Hematopoietic multipotent progenitor cell treated with erythropoietin and hydrocortisone succinate and interleukin-3 and kit ligand, for 15 days (in vitro differentiated cells): ENCODE measurements around the gene GADD45B.
"Not testable (repeated sequence)": the region's sequence is repeated elsewhere in the genome, so short reads cannot be mapped to it uniquely, and the experiment has no call there.

ENCODE experiments used
- DNase-seq: peaks from one replicate; pipeline ENCODE4 v3.0.0-alpha.2; 2015; ENCODE audit warnings: low spot score

The GADD45B gene

GRCh38 chr19:2514981-2515518 is 39.1 kb downstream of the GADD45B start:
- no peak for DNase-seq

GRCh38 chr19:2516727-2517126 is 40.8 kb downstream of the GADD45B start:
- no peak for DNase-seq

- no peak for DNase-seq
Observed at GRCh38 chr19:2517881-2518601, 42.1 kb downstream of the GADD45B start.

- not testable (repeated sequence) for DNase-seq
Observed at GRCh38 chr19:2518856-2519255, 42.9 kb downstream of the GADD45B start.

- no peak for DNase-seq
Observed at GRCh38 chr19:2519482-2519881, 43.6 kb downstream of the GADD45B start.

- DNase-seq, result no peak
Observed at GRCh38 chr19:2523630-2524311, 47.8 kb downstream of the GADD45B start.

GRCh38 chr19:2524361-2524839 is 48.5 kb downstream of the GADD45B start:
- no peak for DNase-seq

- DNase-seq, result no peak
Observed at GRCh38 chr19:2524840-2525723, 49.2 kb downstream of the GADD45B start.

GRCh38 chr19:2527171-2527570 is 51.2 kb downstream of the GADD45B start:
- DNase-seq, result no peak

- no peak for DNase-seq
Observed at GRCh38 chr19:2527686-2528085, 51.8 kb downstream of the GADD45B start.
